RWPE1 (cell line): ENCODE results near the gene U2AF1L4.

Experiments used
- CTCF ChIA-PET: fragments of 350-600 bp; sonication (Branson Sonifier 250); formaldehyde crosslinking; extraction: SDS; loops from one replicate; lab custom pipeline; 2021; lab: Yijun Ruan, JAX
- POLR2A ChIA-PET: fragments of 400-600 bp; formaldehyde crosslinking; extraction: SDS; loops from one replicate; lab custom pipeline; 2020; ENCODE audit warnings: antibody characterized with exemption; ENCODE audit not compliant: low non-redundant PET; lab: Yijun Ruan, JAX
- DNase-seq: peaks from one replicate; pipeline ENCODE4 v3.0.0; 2012; ENCODE audit warnings: low spot score
- H3K27ac ChIP-seq: fragments of 450-650 bp; 2 replicates; pipeline ENCODE4 v1.5.1; 2017
- TF ChIP-seq, protein P1 (sequence below): fragments of 450-650 bp; conservative IDR thresholded peaks from 2 replicates; pipeline ENCODE4 v1.5.1; 2017; ENCODE audit warnings: low read depth, mild to moderate bottlenecking

The U2AF1L4 gene

DNA sequence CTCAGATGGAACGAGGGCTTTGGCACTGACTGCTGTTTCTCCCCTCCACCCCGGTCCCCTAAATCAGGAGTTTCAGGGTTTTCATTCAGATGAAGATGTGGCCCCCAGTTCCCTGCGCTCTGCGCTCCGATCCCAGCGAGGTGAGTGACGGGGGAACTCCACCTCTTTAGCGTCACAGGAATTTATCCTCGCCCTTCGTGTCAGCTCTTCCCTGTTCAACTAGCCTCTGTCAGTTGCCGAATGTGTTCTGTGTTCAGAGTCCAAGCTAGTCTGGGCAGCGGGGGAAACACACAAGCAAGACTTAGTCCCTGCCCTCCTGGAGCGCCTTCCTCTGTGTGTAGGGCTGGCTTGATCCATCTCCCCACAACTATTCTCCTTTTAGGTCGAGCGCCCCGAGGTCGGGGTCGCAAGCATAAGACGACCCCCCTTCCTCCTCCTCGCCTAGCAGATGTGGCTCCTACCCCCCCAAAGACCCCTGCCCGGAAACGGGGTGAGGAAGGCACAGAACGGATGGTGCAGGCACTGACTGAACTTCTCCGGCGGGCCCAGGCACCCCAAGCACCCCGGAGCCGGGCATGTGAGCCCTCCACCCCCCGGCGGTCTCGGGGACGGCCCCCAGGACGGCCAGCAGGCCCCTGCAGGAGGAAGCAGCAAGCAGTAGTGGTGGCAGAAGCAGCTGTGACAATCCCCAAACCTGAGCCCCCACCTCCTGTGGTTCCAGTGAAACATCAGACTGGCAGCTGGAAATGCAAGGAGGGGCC is 25.6 kb downstream of the U2AF1L4 start:
- DNase-seq: no peak
- H3K27ac ChIP-seq: peak overlapping the region; percentile 93
- ChIA-PET CTCF (no interaction called here), POLR2A (interaction anchor here (1.0 kb wide), 1 partner anchor 21 kb away, joined by 4 read pairs; no protein-coding TSS in a partner anchor)
- TF ChIP-seq, protein P1, sequence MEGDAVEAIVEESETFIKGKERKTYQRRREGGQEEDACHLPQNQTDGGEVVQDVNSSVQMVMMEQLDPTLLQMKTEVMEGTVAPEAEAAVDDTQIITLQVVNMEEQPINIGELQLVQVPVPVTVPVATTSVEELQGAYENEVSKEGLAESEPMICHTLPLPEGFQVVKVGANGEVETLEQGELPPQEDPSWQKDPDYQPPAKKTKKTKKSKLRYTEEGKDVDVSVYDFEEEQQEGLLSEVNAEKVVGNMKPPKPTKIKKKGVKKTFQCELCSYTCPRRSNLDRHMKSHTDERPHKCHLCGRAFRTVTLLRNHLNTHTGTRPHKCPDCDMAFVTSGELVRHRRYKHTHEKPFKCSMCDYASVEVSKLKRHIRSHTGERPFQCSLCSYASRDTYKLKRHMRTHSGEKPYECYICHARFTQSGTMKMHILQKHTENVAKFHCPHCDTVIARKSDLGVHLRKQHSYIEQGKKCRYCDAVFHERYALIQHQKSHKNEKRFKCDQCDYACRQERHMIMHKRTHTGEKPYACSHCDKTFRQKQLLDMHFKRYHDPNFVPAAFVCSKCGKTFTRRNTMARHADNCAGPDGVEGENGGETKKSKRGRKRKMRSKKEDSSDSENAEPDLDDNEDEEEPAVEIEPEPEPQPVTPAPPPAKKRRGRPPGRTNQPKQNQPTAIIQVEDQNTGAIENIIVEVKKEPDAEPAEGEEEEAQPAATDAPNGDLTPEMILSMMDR: no peak

DNA sequence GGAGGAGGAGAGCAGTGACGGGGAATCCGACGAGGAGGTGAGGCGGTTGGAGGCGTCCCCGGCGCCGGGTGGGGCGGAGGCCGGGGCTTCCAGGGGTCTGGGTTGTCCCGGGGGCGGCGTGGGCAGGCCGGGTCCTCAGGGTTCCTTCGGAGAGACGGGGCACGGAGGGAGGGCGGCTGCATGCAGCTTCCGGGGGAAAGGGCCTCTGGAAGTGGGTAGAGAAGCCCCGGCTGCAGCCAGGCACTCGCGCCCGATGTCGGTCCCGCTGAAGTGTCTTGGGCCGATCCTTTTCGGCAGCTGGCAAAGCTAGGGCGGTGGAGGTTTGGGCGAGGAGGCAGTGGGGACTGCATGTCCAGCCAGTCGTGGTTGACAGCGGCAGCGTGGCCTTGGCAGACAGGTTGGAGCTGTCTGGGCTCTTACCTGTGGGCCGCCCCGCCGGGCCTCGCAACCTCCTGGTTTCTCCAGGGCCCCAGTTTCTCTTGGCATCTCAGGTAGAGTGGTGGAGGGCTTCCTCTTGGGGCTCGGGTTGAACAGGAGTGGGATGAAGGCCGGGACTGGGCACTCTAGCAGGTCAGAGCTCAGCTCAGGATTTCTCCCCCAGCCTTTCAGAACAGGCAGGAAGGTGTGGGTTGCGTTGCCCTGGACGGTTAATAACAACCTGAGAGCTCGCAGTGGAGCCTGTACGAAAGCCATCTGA is 26.7 kb downstream of the U2AF1L4 start:
- TF ChIP-seq, protein P1: no peak
- CTCF ChIA-PET: no interaction called here
- no peak for DNase-seq
- POLR2A ChIA-PET: interaction anchor here (1.0 kb wide), 1 partner anchor 22 kb away, joined by 4 read pairs; no protein-coding TSS in a partner anchor
- H3K27ac ChIP-seq: peak overlapping the region; percentile 93

DNA sequence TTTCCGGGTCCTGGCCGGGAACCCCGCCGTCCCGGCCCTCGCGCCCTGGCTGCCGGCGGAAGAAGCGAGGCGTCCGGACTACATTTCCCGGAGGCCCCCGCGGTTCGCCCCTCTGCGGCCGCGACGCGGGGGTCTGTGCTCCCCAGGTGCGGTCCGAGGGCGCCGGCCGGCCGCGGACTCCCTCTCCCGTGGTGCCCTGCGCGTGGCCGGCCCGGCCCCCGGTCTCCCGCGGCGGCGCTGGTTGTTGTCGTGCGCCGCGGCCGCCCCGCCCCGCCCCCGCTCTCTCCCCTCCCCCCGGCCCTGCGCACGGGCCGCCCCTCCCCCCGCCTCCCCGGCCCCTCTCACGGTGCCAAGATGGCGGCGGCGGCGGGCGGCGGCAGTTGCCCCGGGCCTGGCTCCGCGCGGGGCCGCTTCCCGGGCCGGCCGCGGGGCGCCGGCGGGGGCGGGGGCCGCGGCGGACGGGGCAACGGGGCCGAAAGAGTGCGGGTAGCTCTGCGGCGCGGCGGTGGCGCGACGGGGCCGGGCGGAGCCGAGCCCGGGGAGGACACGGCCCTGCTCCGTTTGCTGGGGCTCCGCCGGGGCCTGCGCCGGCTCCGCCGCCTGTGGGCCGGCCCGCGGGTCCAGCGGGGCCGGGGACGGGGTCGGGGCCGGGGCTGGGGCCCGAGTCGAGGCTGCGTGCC is 27.4 kb downstream of the U2AF1L4 start, which contains the start of gene KMT2B:
TSS of gene KMT2B (plus strand) at position 339 of the 680 bp plus-strand sequence. CDS start at position 355, 16 bp downstream.
- TF ChIP-seq, protein P1: no peak
- POLR2A ChIA-PET: no interaction called here
- peak within 1 kb of the TSS; percentile 93 for H3K27ac ChIP-seq
- DNase-seq: peak; percentile 99
- CTCF ChIA-PET: no interaction called here

DNA sequence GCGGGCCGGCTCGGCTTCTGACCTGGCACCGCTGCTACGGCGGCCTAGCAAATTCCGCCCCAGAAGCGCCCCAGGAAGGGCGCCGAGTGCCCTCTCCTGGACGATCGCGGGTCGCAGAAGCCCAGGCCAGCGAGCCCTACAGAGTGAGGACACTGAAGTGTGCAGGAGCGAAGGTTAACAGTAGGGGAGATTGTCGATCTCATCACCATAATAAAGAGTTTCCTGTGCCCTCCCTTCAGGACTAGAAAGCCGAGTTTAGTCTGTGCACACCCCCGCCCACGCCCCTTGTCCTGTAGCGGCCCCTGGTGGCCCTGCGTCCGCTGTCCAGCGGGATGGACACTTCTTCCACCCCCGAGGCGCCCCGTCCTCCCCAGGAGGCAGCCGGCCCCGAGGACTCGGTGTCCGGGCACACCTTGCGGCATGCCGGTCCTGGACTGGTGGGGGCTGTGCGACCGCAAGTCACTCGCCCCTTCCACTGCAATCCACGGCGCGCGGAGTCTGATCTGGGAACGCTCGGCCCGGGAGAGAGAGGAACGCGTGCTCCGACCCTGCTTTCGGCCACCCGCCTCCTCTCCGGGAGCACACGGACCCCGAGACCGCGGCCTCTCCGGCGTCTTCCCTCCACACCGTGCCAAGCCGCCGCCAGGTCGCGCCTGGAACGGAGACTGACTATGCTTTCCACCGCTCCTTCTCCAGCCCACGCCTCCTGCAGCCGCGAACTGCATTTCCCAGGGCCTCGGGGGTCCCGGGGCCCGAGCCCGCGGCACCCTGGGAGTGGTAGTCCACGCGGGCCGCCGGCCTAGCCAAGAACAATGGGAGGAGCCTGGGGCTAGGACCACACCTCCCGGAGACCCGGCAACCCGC is 28.2 kb downstream of the U2AF1L4 start:
- ChIA-PET POLR2A (no interaction called here), CTCF (no interaction called here)
- H3K27ac ChIP-seq: peak overlapping the region; percentile 93
- TF ChIP-seq, protein P1: peak; percentile 97
- peak; percentile 88 for DNase-seq

DNA sequence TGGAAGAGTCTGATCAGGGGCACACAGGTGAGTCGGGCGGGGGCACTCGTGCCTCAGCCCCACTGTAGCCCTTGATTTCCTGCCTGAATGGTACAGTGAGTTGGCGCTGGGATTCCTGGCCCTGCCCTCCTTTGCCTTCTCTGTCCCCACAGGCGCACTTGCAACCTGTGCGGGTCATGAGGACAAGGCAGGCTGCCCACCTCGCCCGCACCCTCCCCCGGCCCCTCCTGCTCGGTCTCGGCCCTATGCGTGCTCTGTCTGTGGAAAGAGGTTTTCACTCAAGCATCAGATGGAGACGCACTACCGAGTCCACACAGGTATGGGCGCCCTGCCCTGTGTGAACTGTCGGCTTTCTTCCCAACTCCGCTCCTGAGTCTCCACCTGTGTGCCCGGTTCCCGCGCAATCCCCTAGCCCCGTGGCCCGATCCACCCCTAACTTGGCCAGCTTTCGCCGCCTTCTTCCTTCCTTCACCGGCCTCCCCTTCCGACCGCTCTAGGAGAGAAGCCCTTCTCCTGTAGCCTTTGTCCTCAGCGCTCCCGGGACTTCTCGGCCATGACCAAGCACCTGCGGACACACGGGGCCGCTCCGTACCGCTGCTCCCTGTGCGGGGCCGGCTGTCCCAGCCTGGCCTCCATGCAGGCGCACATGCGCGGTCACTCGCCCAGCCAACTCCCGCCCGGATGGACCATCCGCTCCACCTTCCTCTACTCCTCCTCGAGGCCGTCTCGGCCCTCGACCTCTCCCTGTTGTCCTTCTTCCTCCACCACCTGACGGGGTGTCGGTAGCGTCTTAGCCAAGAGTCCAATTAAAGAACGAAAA is 29.0 kb downstream of the U2AF1L4 start:
- TF ChIP-seq, protein P1: no peak
- ChIA-PET POLR2A (no interaction called here), CTCF (interaction anchor here (0.7 kb wide), 2 partner anchors 14 to 17 kb away, joined by 3 to 4 read pairs; no protein-coding TSS in a partner anchor)
- DNase-seq: peak; percentile 46
- H3K27ac ChIP-seq: peak overlapping the region; percentile 93
